GM23338 (cell line): Measurements from ENCODE around the gene DOCK4.

Experiments used
- CREB1 ChIP-seq: fragments of 250-450 bp; sonication (Bioruptor Pico); IDR thresholded peaks from 2 replicates; pipeline ENCODE4 v1.5.0; 2020; ENCODE audit warnings: low read depth, mild to moderate bottlenecking, moderate library complexity
- EZH2 ChIP-seq: fragments of 200-600 bp; sonication (generic); IDR thresholded peaks from one replicate; pipeline ENCODE4 v1.8.0; 2017; ENCODE audit warnings: antibody characterized with exemption, mild to moderate bottlenecking, low read depth; ENCODE audit not compliant: unreplicated experiment
- EZH2phosphoT487 ChIP-seq: fragments of 200-600 bp; sonication (generic); IDR thresholded peaks from one replicate; pipeline ENCODE4 v1.8.1; 2018; ENCODE audit warnings: antibody characterized with exemption; ENCODE audit not compliant: unreplicated experiment
- JUNB ChIP-seq: IDR thresholded peaks from one replicate; pipeline ENCODE4 v1.6.1; 2016; ENCODE audit warnings: antibody characterized with exemption; ENCODE audit not compliant: unreplicated experiment
- NANOG ChIP-seq: IDR thresholded peaks from 2 replicates; pipeline ENCODE4 v1.6.1; 2016; ENCODE audit warnings: antibody characterized with exemption, borderline replicate concordance
- POLR2AphosphoS5 ChIP-seq: IDR thresholded peaks from 2 replicates; pipeline ENCODE4 v1.6.1; 2016; ENCODE audit warnings: antibody characterized with exemption, low read depth
- REST ChIP-seq: IDR thresholded peaks from one replicate; pipeline ENCODE4 v1.6.1; 2018; ENCODE audit warnings: antibody characterized with exemption; ENCODE audit not compliant: unreplicated experiment
- STAT1 ChIP-seq: IDR thresholded peaks from one replicate; pipeline ENCODE4 v1.6.1; 2016; ENCODE audit warnings: antibody characterized with exemption; ENCODE audit not compliant: unreplicated experiment
- ZNF114 ChIP-seq: fragments of 250-450 bp; sonication (Bioruptor Pico); IDR thresholded peaks from 2 replicates; pipeline ENCODE4 v1.5.0; 2020; ENCODE audit warnings: mild to moderate bottlenecking, moderate library complexity
- TF ChIP-seq, protein P1 (sequence below), 2 experiments: fragments of 200-600 bp in 1 of 2; sonication (generic) in 1 of 2; conservative IDR thresholded peaks; 2 replicates each; pipeline versions ENCODE4 v1.5.1 to v1.6.1; 2016 to 2017; ENCODE audit warnings: antibody characterized with exemption in 2 of 2, low read depth in 2 of 2, mild to moderate bottlenecking in 2 of 2, moderate library complexity in 1 of 2

GRCh38 chr7:111747718-111748117 is 458.5 kb downstream of the DOCK4 start:
- TF ChIP-seq EZH2 (no peak), STAT1 (no peak), POLR2AphosphoS5 (no peak), CREB1 (CRISPR knock-in tag) (no peak), REST (no peak), EZH2phosphoT487 (no peak), JUNB (no peak), NANOG (no peak), ZNF114 (CRISPR knock-in tag) (no peak)
- TF ChIP-seq, protein P1, sequence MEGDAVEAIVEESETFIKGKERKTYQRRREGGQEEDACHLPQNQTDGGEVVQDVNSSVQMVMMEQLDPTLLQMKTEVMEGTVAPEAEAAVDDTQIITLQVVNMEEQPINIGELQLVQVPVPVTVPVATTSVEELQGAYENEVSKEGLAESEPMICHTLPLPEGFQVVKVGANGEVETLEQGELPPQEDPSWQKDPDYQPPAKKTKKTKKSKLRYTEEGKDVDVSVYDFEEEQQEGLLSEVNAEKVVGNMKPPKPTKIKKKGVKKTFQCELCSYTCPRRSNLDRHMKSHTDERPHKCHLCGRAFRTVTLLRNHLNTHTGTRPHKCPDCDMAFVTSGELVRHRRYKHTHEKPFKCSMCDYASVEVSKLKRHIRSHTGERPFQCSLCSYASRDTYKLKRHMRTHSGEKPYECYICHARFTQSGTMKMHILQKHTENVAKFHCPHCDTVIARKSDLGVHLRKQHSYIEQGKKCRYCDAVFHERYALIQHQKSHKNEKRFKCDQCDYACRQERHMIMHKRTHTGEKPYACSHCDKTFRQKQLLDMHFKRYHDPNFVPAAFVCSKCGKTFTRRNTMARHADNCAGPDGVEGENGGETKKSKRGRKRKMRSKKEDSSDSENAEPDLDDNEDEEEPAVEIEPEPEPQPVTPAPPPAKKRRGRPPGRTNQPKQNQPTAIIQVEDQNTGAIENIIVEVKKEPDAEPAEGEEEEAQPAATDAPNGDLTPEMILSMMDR (conservative IDR thresholded peaks at IDR 0.05; ENCODE audit: low read depth in 2 of 2): no peak
